Stimulated activated CD4-positive, alpha-beta T cell treated with anti-CD3 and anti-CD28 coated beads, TNF-alpha, amount 100 ng/mL, for 24 hours (primary cell): ENCODE measurements around the gene HSD17B4.
"Not testable (repeated sequence)": the region's sequence is repeated elsewhere in the genome, so short reads cannot be mapped to it uniquely, and the experiment has no call there.

ENCODE experiments used
- DNase-seq, 3 experiments: peaks; one replicate each; pipeline ENCODE4 v3.0.0-alpha.2; 2020; ENCODE audit warnings: low read depth in 3 of 3

The HSD17B4 gene

GRCh38 chr5:119452373-119453039, at the start of gene HSD17B4:
Gene HSD17B4, plus strand, starts transcription at chr5:119452497. Its CDS starts 79 bp downstream, at chr5:119452576.
- peak; percentile 60 to 85 (median 66) for DNase-seq

GRCh38 chr5:119402555-119402954, 49.7 kb upstream of the HSD17B4 start:
- DNase-seq: no peak

- DNase-seq: no peak
Observed at GRCh38 chr5:119404033-119404432, 48.3 kb upstream of the HSD17B4 start.

GRCh38 chr5:119405419-119405818, 46.9 kb upstream of the HSD17B4 start:
- DNase-seq: no peak

GRCh38 chr5:119406551-119407110, 45.7 kb upstream of the HSD17B4 start:
- DNase-seq: no peak

- DNase-seq: no peak
Observed at GRCh38 chr5:119409235-119409815, 43.0 kb upstream of the HSD17B4 start.

GRCh38 chr5:119410448-119411159, 41.7 kb upstream of the HSD17B4 start:
- no peak for DNase-seq

- peak in 1 of 3 experiments; percentile 41 for DNase-seq
Observed at GRCh38 chr5:119411361-119412278, 40.7 kb upstream of the HSD17B4 start.

- no peak for DNase-seq
Observed at GRCh38 chr5:119412279-119413227, 39.7 kb upstream of the HSD17B4 start.

- DNase-seq: not testable (repeated sequence)
Observed at GRCh38 chr5:119414124-119414734, 38.1 kb upstream of the HSD17B4 start.

GRCh38 chr5:119417891-119418605, 34.2 kb upstream of the HSD17B4 start:
- DNase-seq: no peak

GRCh38 chr5:119418606-119419100, 33.6 kb upstream of the HSD17B4 start:
- DNase-seq: no peak

GRCh38 chr5:119420169-119420568, 32.1 kb upstream of the HSD17B4 start:
- DNase-seq: no peak

GRCh38 chr5:119426057-119426456, 26.2 kb upstream of the HSD17B4 start:
- no peak for DNase-seq

GRCh38 chr5:119427060-119427459, 25.2 kb upstream of the HSD17B4 start:
- DNase-seq: no peak

- DNase-seq: not testable (repeated sequence)
Observed at GRCh38 chr5:119427596-119427995, 24.7 kb upstream of the HSD17B4 start.

GRCh38 chr5:119428166-119428565, 24.1 kb upstream of the HSD17B4 start:
- DNase-seq: not testable (repeated sequence)

- not testable (repeated sequence) for DNase-seq
Observed at GRCh38 chr5:119428574-119428973, 23.7 kb upstream of the HSD17B4 start.

- DNase-seq: not testable (repeated sequence)
Observed at GRCh38 chr5:119432674-119433237, 19.5 kb upstream of the HSD17B4 start.
